Sigmoid colon (tissue), 4 donors: ENCODE results near the gene AUTS2.

Experiments used
- CTCF ChIP-seq, 4 experiments: fragments of 450-650 bp in 3 of 4; fragments of 200-600 bp in 1 of 4; IDR thresholded peaks; one replicate each; pipeline ENCODE4 v1.5.1; 2016 to 2019; ENCODE audit warnings: antibody characterized with exemption in 4 of 4, mild to moderate bottlenecking in 3 of 4, moderate library complexity in 2 of 4
- POLR2AphosphoS5 ChIP-seq, 4 donors: sonication (generic); formaldehyde crosslinking; IDR thresholded peaks; one replicate each; pipeline ENCODE4 v1.6.1; 2017; ENCODE audit warnings: antibody characterized with exemption in 4 of 4

- TF ChIP-seq POLR2AphosphoS5 (IDR thresholded peaks at IDR 0.05) (no peak), CTCF (IDR thresholded peaks at IDR 0.05) (no peak)
Measured at GRCh38 chr7:69967689-69968450, 369.6 kb downstream of the AUTS2 start.
